Stromal cell of bone marrow (primary cell): Measurements from ENCODE around the gene JSRP1.
A peak's percentile ranks its signal among the peaks of the same experiment; 100 is the strongest.

Experiments
- DNase-seq: peaks from one replicate; pipeline ENCODE4 v3.0.0-alpha.2; 2012; ENCODE audit warnings: low read depth

JSRP1 gene

GRCh38 chr19:2246801-2247361 is 9.3 kb downstream of the JSRP1 start:
- DNase-seq = no peak

GRCh38 chr19:2246014-2246620 is 10.1 kb downstream of the JSRP1 start:
- DNase-seq = no peak

GRCh38 chr19:2245273-2245672 is 10.9 kb downstream of the JSRP1 start:
- no peak for DNase-seq

GRCh38 chr19:2244486-2244885 is 11.7 kb downstream of the JSRP1 start:
- no peak for DNase-seq

- DNase-seq = no peak
These were observed 12.1 kb downstream of the JSRP1 start for GRCh38 chr19:2244125-2244411.

GRCh38 chr19:2243274-2244124 is 12.7 kb downstream of the JSRP1 start:
- no peak for DNase-seq

- DNase-seq = no peak
These were observed 13.4 kb downstream of the JSRP1 start for GRCh38 chr19:2242816-2243215.

- no peak for DNase-seq
These were observed 14.1 kb downstream of the JSRP1 start for GRCh38 chr19:2242092-2242537.

- no peak for DNase-seq
These were observed 15.1 kb downstream of the JSRP1 start for GRCh38 chr19:2240881-2241760.

- no peak for DNase-seq
These were observed 16.1 kb downstream of the JSRP1 start for GRCh38 chr19:2239771-2240770.

- no peak for DNase-seq
These were observed 17.0 kb downstream of the JSRP1 start for GRCh38 chr19:2239173-2239572.

GRCh38 chr19:2237869-2238153 is 18.4 kb downstream of the JSRP1 start:
- DNase-seq = no peak

GRCh38 chr19:2237051-2237868 is 19.0 kb downstream of the JSRP1 start:
- DNase-seq = no peak

GRCh38 chr19:2236314-2237050 is 19.7 kb downstream of the JSRP1 start, which contains the start of the genes PLEKHJ1 and SF3A2:
Gene PLEKHJ1 (minus strand): TSS chr19:2236329. CDS start chr19:2236248, 81 bp downstream.
Gene SF3A2 (plus strand): TSS chr19:2236824. CDS start chr19:2243419, 6,595 bp downstream.
- DNase-seq = peak; percentile 92

GRCh38 chr19:2236064-2236313 is 20.2 kb downstream of the JSRP1 start:
- DNase-seq = no peak

GRCh38 chr19:2235381-2236063 is 20.7 kb downstream of the JSRP1 start:
- no peak for DNase-seq

GRCh38 chr19:2234996-2235380 is 21.2 kb downstream of the JSRP1 start:
- DNase-seq = no peak

- no peak for DNase-seq
These were observed 22.5 kb downstream of the JSRP1 start for GRCh38 chr19:2233601-2234280.
